Activated B cell treated with CpG ODN at 0.5 μM for 24 hours (primary cell): ENCODE results near the gene KLHL11. TPM values are rescaled to one million over a fixed set of nuclear protein-coding genes. Genes with fewer than 3 reads are reported as not detected.

Experiments used
- ATAC-seq: fragments of 200-7000 bp; cut with Tn5 transposase; one replicate; pipeline ENCODE4 v1.10.0; 2021; ENCODE audit warnings: low read depth, mild to moderate bottlenecking, moderate library complexity
- CTCF ChIA-PET: fragments of 350-600 bp; sonication (Branson Sonifier 250); formaldehyde crosslinking; loops from one replicate; lab custom pipeline; 2021; ENCODE audit warnings: antibody characterized with exemption; lab: Charles Lee
- POLR2A ChIA-PET: fragments of 350-600 bp; sonication (Branson Sonifier 250); formaldehyde crosslinking; loops from one replicate; lab custom pipeline; 2021; ENCODE audit warnings: antibody characterized with exemption; lab: Charles Lee
- DNase-seq: peaks from one replicate; pipeline ENCODE4 v3.0.0; 2022
- H3K27ac Mint-ChIP-seq: one replicate; pipeline ENCODE4 v1.8.0; 2020; ENCODE audit warnings: mixed read lengths
- H3K27me3 Mint-ChIP-seq: one replicate; pipeline ENCODE4 v1.8.0; 2021; ENCODE audit warnings: mixed read lengths
- H3K36me3 Mint-ChIP-seq: one replicate; pipeline ENCODE4 v1.8.0; 2021; ENCODE audit warnings: low read depth, mixed read lengths
- H3K4me1 Mint-ChIP-seq: one replicate; pipeline ENCODE4 v1.8.0; 2021; ENCODE audit warnings: mixed read lengths
- H3K4me3 Mint-ChIP-seq: one replicate; pipeline ENCODE4 v1.8.0; 2020; ENCODE audit warnings: mild to moderate bottlenecking, mixed read lengths
- H3K9me3 Mint-ChIP-seq: one replicate; pipeline ENCODE4 v1.8.0; 2020; ENCODE audit warnings: mixed read lengths
- intact Hi-C: fragments of 100-400 bp; cut with micrococcal nuclease; formaldehyde crosslinking; loops from one replicate; pipeline ENCODE4 v1.15.1; 2024
- total RNA-seq: library from RNA; stranded (reverse); gene quantifications from 2 replicates; pipeline ENCODE4 v1.2.3, GENCODE V29; 2022
- TF ChIP-seq, protein P1 (sequence below): fragments of 200-600 bp; IDR thresholded peaks from one replicate; pipeline ENCODE4 v1.8.0; 2022; ENCODE audit warnings: antibody characterized with exemption, mild to moderate bottlenecking

KLHL11 gene
- total RNA-seq, 1 donor from 2014 or later = 17.3 TPM

DNA sequence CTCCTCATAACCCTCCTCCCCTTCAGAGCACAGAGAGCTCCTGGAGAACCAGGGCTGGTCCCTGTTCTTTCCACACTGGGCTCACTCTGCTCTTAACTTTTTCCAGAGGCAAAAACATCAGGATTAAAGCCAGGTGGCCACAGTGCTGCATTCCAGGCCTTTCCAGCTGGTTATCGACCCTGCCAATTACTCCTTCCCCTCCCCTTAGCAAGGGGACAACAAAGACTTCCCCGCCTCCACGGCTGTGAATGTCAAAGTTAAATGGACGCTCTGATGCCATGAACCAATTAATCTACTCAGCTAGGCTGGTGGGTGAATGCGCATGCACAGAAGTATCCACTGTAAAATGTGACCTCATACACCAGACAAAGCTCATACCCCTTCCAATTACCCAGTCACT is 30.4 kb upstream of the KLHL11 start:
- Mint-ChIP-seq H3K4me1 (no peaks in the 10 kb centered on the region), H3K9me3 (no peaks in the 10 kb centered on the region), H3K4me3 (no peak overlapping the region), H3K36me3 (peaks cover 82% of the 10 kb centered on the region), H3K27me3 (no peaks in the 10 kb centered on the region), H3K27ac (no peak overlapping the region)
- intact Hi-C loops = no loop called here
- ATAC-seq (no peak), DNase-seq (no peak)
- POLR2A ChIA-PET = interaction anchor here (0.6 kb wide), 1 partner anchor 260 kb away, joined by 3 read pairs; no protein-coding TSS in a partner anchor
- TF ChIP-seq, protein P1, sequence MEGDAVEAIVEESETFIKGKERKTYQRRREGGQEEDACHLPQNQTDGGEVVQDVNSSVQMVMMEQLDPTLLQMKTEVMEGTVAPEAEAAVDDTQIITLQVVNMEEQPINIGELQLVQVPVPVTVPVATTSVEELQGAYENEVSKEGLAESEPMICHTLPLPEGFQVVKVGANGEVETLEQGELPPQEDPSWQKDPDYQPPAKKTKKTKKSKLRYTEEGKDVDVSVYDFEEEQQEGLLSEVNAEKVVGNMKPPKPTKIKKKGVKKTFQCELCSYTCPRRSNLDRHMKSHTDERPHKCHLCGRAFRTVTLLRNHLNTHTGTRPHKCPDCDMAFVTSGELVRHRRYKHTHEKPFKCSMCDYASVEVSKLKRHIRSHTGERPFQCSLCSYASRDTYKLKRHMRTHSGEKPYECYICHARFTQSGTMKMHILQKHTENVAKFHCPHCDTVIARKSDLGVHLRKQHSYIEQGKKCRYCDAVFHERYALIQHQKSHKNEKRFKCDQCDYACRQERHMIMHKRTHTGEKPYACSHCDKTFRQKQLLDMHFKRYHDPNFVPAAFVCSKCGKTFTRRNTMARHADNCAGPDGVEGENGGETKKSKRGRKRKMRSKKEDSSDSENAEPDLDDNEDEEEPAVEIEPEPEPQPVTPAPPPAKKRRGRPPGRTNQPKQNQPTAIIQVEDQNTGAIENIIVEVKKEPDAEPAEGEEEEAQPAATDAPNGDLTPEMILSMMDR = no peak
- CTCF ChIA-PET = no interaction called here

DNA sequence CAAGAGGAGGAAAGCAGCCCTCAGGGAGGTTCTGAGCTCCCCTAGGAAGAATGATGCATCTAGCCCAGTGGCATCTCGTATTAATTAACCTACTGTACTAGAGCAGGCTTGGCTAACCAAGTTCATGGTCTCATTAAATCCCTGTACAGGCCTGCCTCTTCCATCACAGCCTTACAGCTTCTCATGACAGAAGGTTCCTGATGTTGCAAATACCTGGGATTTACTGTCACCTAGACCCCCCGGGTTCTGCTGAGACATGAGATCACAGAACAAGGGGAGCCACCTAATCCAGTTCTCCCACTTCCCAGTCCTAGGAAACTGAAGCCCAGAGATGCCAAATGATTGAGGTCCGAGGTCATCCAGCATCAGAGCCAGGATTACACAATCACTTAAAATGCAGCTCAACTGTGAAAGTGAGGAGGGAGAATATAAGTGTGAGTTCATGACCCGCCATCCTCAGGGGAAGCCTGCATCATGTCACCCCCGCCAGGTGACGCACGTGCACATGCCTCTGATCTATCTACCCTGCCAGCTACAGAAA is 29.6 kb upstream of the KLHL11 start:
- no peak overlapping the region for H3K4me3 Mint-ChIP-seq
- TF ChIP-seq, protein P1 = no peak
- POLR2A ChIA-PET = interaction anchor here (0.6 kb wide), 1 partner anchor 260 kb away, joined by 3 read pairs; no protein-coding TSS in a partner anchor
- intact Hi-C loops = no loop called here
- DNase-seq (no peak), ATAC-seq (no peak)
- CTCF ChIA-PET = no interaction called here
- no peaks in the 10 kb centered on the region for H3K27me3 Mint-ChIP-seq
- no peak overlapping the region for H3K27ac Mint-ChIP-seq
- H3K36me3 Mint-ChIP-seq = peaks cover 82% of the 10 kb centered on the region
- H3K4me1 Mint-ChIP-seq = no peaks in the 10 kb centered on the region
- H3K9me3 Mint-ChIP-seq = no peaks in the 10 kb centered on the region

DNA sequence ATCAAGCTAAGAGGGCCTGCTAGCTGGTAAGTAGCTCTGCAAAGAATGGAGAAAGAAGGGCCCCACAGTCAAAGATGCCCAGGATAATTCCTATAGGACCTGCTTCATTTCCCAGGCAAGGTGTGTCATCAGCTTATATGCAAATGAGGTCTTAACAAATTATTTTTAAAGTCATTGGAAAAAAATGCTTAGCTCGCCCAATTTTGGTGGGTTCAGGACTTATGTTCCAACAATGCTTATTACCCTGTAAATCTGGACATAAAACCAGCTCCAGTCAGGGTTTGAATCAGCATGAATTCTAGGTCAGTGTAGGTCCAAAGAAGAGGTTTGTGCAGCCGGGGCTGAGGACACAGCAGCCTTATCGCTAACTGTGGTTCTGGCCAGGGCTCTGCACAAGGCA is 28.2 kb upstream of the KLHL11 start:
- Mint-ChIP-seq H3K36me3 (peaks cover 81% of the 10 kb centered on the region), H3K4me1 (no peaks in the 10 kb centered on the region), H3K27ac (no peak overlapping the region), H3K4me3 (no peak overlapping the region), H3K27me3 (no peaks in the 10 kb centered on the region), H3K9me3 (no peaks in the 10 kb centered on the region)
- intact Hi-C loops = no loop called here
- CTCF ChIA-PET = no interaction called here
- POLR2A ChIA-PET = no interaction called here
- no peak for ATAC-seq
- no peak for DNase-seq
- TF ChIP-seq, protein P1 = no peak

DNA sequence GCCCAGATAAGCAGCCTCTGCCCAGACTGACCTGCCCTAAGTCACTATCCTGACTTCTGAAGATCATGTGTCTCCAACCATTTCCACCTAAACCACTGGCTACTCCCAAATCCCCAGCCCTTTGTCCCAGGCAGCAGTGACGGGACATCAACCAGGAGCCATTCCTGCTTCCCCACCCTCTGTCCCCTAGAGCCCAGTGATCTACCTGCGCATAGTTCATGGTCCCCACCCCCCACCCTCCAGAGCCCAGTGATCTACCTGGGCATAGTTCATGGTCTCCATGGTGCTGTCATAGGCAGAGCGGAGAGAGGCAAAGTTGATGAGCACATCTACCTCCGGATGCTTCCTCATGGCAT is 26.8 kb upstream of the KLHL11 start:
- no peak for DNase-seq
- CTCF ChIA-PET = no interaction called here
- Mint-ChIP-seq H3K4me3 (no peak overlapping the region), H3K4me1 (no peaks in the 10 kb centered on the region), H3K36me3 (peaks cover 79% of the 10 kb centered on the region), H3K27me3 (no peaks in the 10 kb centered on the region), H3K9me3 (no peaks in the 10 kb centered on the region), H3K27ac (peak overlapping the region; percentile 20)
- POLR2A ChIA-PET = no interaction called here
- intact Hi-C loops = no loop called here
- TF ChIP-seq, protein P1 = no peak
- no peak for ATAC-seq

DNA sequence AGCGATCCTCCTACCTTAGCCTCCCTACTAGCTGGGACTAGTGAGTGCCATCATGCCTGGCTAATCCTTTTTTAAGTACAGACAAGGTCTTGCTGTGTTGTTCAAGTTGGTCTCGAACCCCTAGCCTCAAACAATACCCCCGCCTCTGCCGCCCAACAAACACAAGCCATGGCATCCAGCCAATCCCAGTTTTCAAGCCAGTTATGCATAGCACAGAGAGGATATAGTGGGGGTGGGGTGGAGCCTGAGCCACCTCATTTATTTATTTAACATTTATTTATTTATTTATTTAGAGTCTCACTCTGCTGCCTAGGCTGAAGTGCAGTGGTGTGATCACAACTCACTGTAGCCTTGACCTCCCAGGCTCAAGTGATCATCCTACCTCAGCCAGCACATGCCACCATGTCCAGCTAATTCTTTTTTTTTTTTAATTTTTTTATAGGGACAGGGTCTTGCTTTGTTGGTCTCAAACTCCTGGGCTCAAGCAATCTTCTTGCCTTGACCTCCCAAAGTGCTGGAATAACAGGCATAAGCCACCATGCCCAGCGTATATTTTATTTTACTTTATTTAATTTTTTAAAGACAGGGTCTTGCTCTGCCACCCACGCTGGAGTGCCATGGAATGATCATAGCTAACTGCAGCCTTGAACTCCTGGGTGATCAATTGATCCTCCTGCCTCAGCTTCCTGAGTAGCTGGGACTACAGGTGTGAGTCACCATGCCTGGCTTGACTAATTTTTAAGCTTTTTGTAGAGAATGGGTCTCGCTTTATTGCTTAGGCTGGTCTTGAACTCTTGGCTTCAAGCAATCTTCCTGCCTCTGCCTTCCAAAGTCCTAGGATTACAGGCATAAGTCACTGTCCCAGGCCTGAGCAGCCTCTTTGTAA is 26.2 kb upstream of the KLHL11 start:
- intact Hi-C loops = no loop called here
- no peaks in the 10 kb centered on the region for H3K9me3 Mint-ChIP-seq
- H3K4me1 Mint-ChIP-seq = no peaks in the 10 kb centered on the region
- ChIA-PET CTCF (no interaction called here), POLR2A (no interaction called here)
- no peaks in the 10 kb centered on the region for H3K27me3 Mint-ChIP-seq
- DNase-seq (no peak), ATAC-seq (no peak)
- peaks cover 76% of the 10 kb centered on the region for H3K36me3 Mint-ChIP-seq
- TF ChIP-seq, protein P1 = no peak
- peak overlapping the region; percentile 20 for H3K27ac Mint-ChIP-seq
- no peak overlapping the region for H3K4me3 Mint-ChIP-seq
